K562 (cell line): ENCODE measurements around the gene GRB2. TPM values are rescaled to one million over a fixed set of nuclear protein-coding genes. Genes with fewer than 3 reads are reported as not detected.

Source experiments
- ATF1 ChIP-seq, 2 experiments: fragments of 450-650 bp in 1 of 2; IDR thresholded peaks; 2 replicates each; pipeline ENCODE4 v1.6.1; 2016; ENCODE audit warnings: missing compliant biosample characterization in 1 of 2, missing genetic modification characterization in 1 of 2
- BMI1 ChIP-seq: fragments of 150-350 bp; IDR thresholded peaks from 2 replicates; pipeline ENCODE4 v1.6.1; 2014; ENCODE audit warnings: low read length
- E2F3 ChIP-seq: fragments of 250-450 bp; sonication (Bioruptor Pico); IDR thresholded peaks from 2 replicates; pipeline ENCODE4 v1.4.0; 2020; ENCODE audit warnings: mild to moderate bottlenecking
- FOXJ3 ChIP-seq: sonication (generic); formaldehyde crosslinking; IDR thresholded peaks from 2 replicates; pipeline ENCODE4 v1.4.0; 2020; ENCODE audit warnings: mild to moderate bottlenecking, missing genetic modification reagents
- GTF2F1 ChIP-seq: IDR thresholded peaks from 2 replicates; pipeline ENCODE4 v1.6.1; 2011; ENCODE audit warnings: low read depth, low read length, improper control_type of control experiment
- HNRNPH1 ChIP-seq: fragments of 200-400 bp; formaldehyde crosslinking; optimal IDR thresholded peaks from 2 replicates; pipeline ENCODE3; 2017; ENCODE audit warnings: low read depth, mild to moderate bottlenecking, low read length, moderate library complexity
- MBD1 ChIP-seq: fragments of 250-450 bp; sonication (Bioruptor Pico); IDR thresholded peaks from 2 replicates; pipeline ENCODE4 v1.8.0; 2022; ENCODE audit warnings: inconsistent platforms
- RAD51 ChIP-seq: fragments of 450-650 bp; IDR thresholded peaks from 2 replicates; pipeline ENCODE4 v1.7.1; 2016; ENCODE audit warnings: low read depth, mild to moderate bottlenecking, borderline replicate concordance
- RBM22 ChIP-seq: fragments of 200-400 bp; formaldehyde crosslinking; IDR thresholded peaks from 2 replicates; pipeline ENCODE4 v1.6.1; 2018; ENCODE audit warnings: low read length, low read depth; ENCODE audit not compliant: poor library complexity, severe bottlenecking
- SMARCC2 ChIP-seq: fragments of 450-650 bp; IDR thresholded peaks from 2 replicates; pipeline ENCODE4 v1.6.1; 2017; ENCODE audit warnings: antibody characterized with exemption, moderate library complexity, mild to moderate bottlenecking, low read depth
- SRSF1 ChIP-seq: fragments of 200-400 bp; formaldehyde crosslinking; IDR thresholded peaks from 2 replicates; pipeline ENCODE4 v1.6.1; 2017; ENCODE audit warnings: mild to moderate bottlenecking, low read depth, low read length, moderate library complexity
- THAP7 ChIP-seq: fragments of 250-450 bp; sonication (Bioruptor Pico); IDR thresholded peaks from 2 replicates; pipeline ENCODE4 v1.5.0; 2021
- TRIM24 ChIP-seq, 2 experiments: fragments of 450-650 bp; IDR thresholded peaks; 2 replicates each; pipeline ENCODE4 v1.6.1; 2016
- XRCC4 ChIP-seq: IDR thresholded peaks from one replicate; pipeline ENCODE4 v1.6.1; 2011; ENCODE audit not compliant: insufficient read depth, insufficient read length; ENCODE audit errors: extremely low read depth
- ZHX1 ChIP-seq: fragments of 150-350 bp; conservative IDR thresholded peaks from 2 replicates; pipeline ENCODE4 v1.6.1; 2014; ENCODE audit warnings: low read length
- ZNF695 ChIP-seq: fragments of 450-650 bp; formaldehyde crosslinking; IDR thresholded peaks from 2 replicates; pipeline ENCODE4 v1.4.0; 2020; ENCODE audit warnings: mild to moderate bottlenecking, moderate library complexity
- ZNF766 ChIP-seq: fragments of 200-800 bp; sonication (Bioruptor generic); conservative IDR thresholded peaks from 2 replicates; pipeline ENCODE4 v1.6.1; 2016; ENCODE audit warnings: missing genetic modification characterization, missing compliant biosample characterization
- polyA plus RNA-seq, 8 experiments: library from polyadenylated mRNA; depleted of rRNA in 4 of 8; stranded (reverse) in 5 of 8; unstranded in 3 of 8; fragments of >200 nt; fragmentation: Nextera tagmentation in 2 of 8; fragmentation: Illumina TruSeq in 1 of 8; extraction: Ambion mirVana in 2 of 8; extraction: Trizol in 1 of 8; gene quantifications; 2 replicates each; pipeline versions ENCODE4 v1.2.1 to v1.2.3, GENCODE V29; 2011 to 2014; ENCODE audit warnings: inconsistent platforms in 1 of 8, missing spikeins in 1 of 8
- total RNA-seq, 7 experiments: library from RNA; depleted of rRNA in 6 of 7; stranded (reverse); fragments of >200 nt in 6 of 7; fragmentation: Illumina TruSeq in 2 of 7; extraction: Trizol in 2 of 7; gene quantifications; 2 replicates each; pipeline versions ENCODE4 v1.2.1 to v1.2.3, GENCODE V29; 2011 to 2021; ENCODE audit warnings: low replicate concordance in 1 of 7
- TF ChIP-seq, protein P1 (sequence below): fragments of 250-450 bp; sonication (Bioruptor Pico); IDR thresholded peaks from 2 replicates; pipeline ENCODE4 v1.5.0; 2022; ENCODE audit warnings: mild to moderate bottlenecking
- TF ChIP-seq, protein P2 (sequence below): sonication (generic); formaldehyde crosslinking; IDR thresholded peaks from 2 replicates; pipeline ENCODE4 v1.8.1; 2022; ENCODE audit warnings: missing genetic modification reagents

GRB2 gene
- total and polyA plus RNA-seq, 9 of the 15 experiments (the other 6 are each of a cell fraction or from before 2014, with no cell fraction given): 57.2 to 136 (median 84.8) TPM

DNA sequence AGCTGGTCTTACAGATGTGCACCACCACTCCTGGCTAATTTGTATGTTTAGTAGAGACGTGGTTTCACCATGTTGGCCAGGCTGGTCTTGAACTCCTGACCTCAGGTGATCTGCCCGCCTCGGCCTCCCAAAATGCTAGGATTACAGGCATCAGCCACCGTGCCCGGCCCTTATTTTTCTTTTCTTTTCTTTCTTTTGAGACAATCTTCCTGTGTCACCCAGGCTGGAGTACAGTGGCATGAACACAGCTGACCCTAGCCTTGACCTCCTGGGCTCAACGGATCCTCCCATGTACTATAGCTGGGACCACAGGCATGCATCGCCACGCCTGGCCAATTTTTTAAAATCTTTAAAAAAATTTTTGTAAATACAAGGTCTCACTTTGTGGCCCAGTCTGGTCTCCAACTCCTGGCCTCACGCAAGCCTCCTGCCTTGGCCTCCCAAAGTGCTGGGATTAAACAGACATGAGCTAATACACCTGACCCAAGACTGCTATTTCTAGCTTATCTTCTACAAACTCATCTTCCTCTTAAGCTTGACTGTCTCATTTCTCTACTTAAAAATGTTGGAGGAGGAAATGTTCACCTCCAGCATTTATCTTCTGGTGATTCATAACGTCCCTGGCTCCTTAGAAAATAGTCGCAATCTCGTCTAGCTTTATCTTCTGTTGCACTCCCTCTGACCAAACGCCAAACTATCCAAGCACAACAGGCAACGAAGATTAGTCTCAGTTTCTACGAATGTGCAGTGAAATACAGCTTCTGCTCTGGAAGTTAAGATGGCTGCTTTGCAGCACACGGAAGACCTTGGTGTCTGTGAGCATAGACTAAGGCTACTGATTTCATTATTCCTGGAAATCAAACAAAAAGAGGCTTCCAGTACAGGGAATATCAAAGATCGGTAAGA is 42.7 kb upstream of the GRB2 start (continued):
- TF ChIP-seq RAD51 (0 out of 2 replicates have a peak, but pooled peaks have one; percentile 14), ZHX1 (no peak), RBM22 (no peak), SMARCC2 (peak; percentile 90), TRIM24 (IDR thresholded peaks at IDR 0.05) (peak; percentile 83 to 90; a peak in 3 of 4 replicates), E2F3 (no peak), ZNF695 (CRISPR knock-in tag) (no peak), BMI1 (no peak), THAP7 (no peak), GTF2F1 (no peak), XRCC4 (no peak), FOXJ3 (CRISPR knock-in tag) (no peak), SRSF1 (no peak), HNRNPH1 (no peak), ATF1 (CRISPR knock-in tag; IDR thresholded peaks at IDR 0.05) (no peak), ATF1 (tag; IDR thresholded peaks at IDR 0.05) (peak; percentile 59), ZNF766 (CRISPR knock-in tag) (no peak), MBD1 (CRISPR knock-in tag) (no peak)
- TF ChIP-seq, protein P1, sequence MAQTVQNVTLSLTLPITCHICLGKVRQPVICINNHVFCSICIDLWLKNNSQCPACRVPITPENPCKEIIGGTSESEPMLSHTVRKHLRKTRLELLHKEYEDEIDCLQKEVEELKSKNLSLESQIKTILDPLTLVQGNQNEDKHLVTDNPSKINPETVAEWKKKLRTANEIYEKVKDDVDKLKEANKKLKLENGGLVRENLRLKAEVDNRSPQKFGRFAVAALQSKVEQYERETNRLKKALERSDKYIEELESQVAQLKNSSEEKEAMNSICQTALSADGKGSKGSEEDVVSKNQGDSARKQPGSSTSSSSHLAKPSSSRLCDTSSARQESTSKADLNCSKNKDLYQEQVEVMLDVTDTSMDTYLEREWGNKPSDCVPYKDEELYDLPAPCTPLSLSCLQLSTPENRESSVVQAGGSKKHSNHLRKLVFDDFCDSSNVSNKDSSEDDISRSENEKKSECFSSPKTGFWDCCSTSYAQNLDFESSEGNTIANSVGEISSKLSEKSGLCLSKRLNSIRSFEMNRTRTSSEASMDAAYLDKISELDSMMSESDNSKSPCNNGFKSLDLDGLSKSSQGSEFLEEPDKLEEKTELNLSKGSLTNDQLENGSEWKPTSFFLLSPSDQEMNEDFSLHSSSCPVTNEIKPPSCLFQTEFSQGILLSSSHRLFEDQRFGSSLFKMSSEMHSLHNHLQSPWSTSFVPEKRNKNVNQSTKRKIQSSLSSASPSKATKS (CRISPR knock-in tag): no peak
- TF ChIP-seq, protein P2, sequence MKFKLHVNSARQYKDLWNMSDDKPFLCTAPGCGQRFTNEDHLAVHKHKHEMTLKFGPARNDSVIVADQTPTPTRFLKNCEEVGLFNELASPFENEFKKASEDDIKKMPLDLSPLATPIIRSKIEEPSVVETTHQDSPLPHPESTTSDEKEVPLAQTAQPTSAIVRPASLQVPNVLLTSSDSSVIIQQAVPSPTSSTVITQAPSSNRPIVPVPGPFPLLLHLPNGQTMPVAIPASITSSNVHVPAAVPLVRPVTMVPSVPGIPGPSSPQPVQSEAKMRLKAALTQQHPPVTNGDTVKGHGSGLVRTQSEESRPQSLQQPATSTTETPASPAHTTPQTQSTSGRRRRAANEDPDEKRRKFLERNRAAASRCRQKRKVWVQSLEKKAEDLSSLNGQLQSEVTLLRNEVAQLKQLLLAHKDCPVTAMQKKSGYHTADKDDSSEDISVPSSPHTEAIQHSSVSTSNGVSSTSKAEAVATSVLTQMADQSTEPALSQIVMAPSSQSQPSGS (CRISPR knock-in tag): no peak
